ENCODE results near the gene FMN2.
"Not testable (repeated sequence)": the region's sequence is repeated elsewhere in the genome, so short reads cannot be mapped to it uniquely, and the experiment has no call there.

The FMN2 gene

GRCh38 chr1:240320659-240321058 lies 229.0 kb downstream of the FMN2 start:
- DNase-seq: no peak

GRCh38 chr1:240322943-240323342 lies 231.3 kb downstream of the FMN2 start:
- DNase-seq: no peak

GRCh38 chr1:240328382-240328781 lies 236.7 kb downstream of the FMN2 start:
- not testable (repeated sequence) for DNase-seq

- DNase-seq: no peak
Measured at GRCh38 chr1:240329443-240329842, 237.8 kb downstream of the FMN2 start.

GRCh38 chr1:240332672-240333071 lies 241.0 kb downstream of the FMN2 start:
- no peak for DNase-seq

GRCh38 chr1:240337781-240338180 lies 246.1 kb downstream of the FMN2 start:
- no peak for DNase-seq

- no peak for DNase-seq
Measured at GRCh38 chr1:240338837-240339236, 247.2 kb downstream of the FMN2 start.

- no peak for DNase-seq
Measured at GRCh38 chr1:240341365-240342250, 249.9 kb downstream of the FMN2 start.

- DNase-seq: no peak
Measured at GRCh38 chr1:240342251-240342625, 250.6 kb downstream of the FMN2 start.

GRCh38 chr1:240343045-240343444 lies 251.4 kb downstream of the FMN2 start:
- no peak for DNase-seq

GRCh38 chr1:240343966-240344365 lies 252.3 kb downstream of the FMN2 start:
- DNase-seq: no peak

- no peak for DNase-seq
Measured at GRCh38 chr1:240344918-240345317, 253.2 kb downstream of the FMN2 start.

GRCh38 chr1:240349695-240350094 lies 258.0 kb downstream of the FMN2 start:
- no peak for DNase-seq

GRCh38 chr1:240350910-240351331 lies 259.2 kb downstream of the FMN2 start:
- DNase-seq: no peak

- DNase-seq: no peak
Measured at GRCh38 chr1:240351690-240352089, 260.0 kb downstream of the FMN2 start.

GRCh38 chr1:240352769-240353168 lies 261.1 kb downstream of the FMN2 start:
- DNase-seq: no peak

- no peak for DNase-seq
Measured at GRCh38 chr1:240356568-240356967, 264.9 kb downstream of the FMN2 start.

- no peak for DNase-seq
Measured at GRCh38 chr1:240362046-240362445, 270.4 kb downstream of the FMN2 start.

- no peak for DNase-seq
Measured at GRCh38 chr1:240362826-240363225, 271.1 kb downstream of the FMN2 start.

- DNase-seq: no peak
Measured at GRCh38 chr1:240363315-240363714, 271.6 kb downstream of the FMN2 start.

- DNase-seq: no peak
Measured at GRCh38 chr1:240363914-240364313, 272.2 kb downstream of the FMN2 start.

- DNase-seq: no peak
Measured at GRCh38 chr1:240366636-240367035, 275.0 kb downstream of the FMN2 start.

- no peak for DNase-seq
Measured at GRCh38 chr1:240385551-240385950, 293.9 kb downstream of the FMN2 start.

GRCh38 chr1:240385985-240386978 lies 294.6 kb downstream of the FMN2 start:
- no peak for DNase-seq
